Liver (tissue), 9 donors: ENCODE measurements around the gene TNFRSF8. TPM values are rescaled to one million over a fixed set of nuclear protein-coding genes. Genes with fewer than 3 reads are reported as not detected.

Experiments
- DNase-seq: peaks from one replicate; pipeline ENCODE4 v3.0.0-alpha.2; 2017; ENCODE audit warnings: low spot score
- H3K27ac ChIP-seq, 2 donors: one replicate each; pipeline ENCODE4 v1.7.0; 2013; ENCODE audit warnings: inconsistent platforms in 2 of 2, low read length in 2 of 2, control low read depth in 1 of 2, low read depth in 1 of 2, mild to moderate bottlenecking in 1 of 2
- H3K27me3 ChIP-seq, 4 donors: one replicate each; pipeline versions ENCODE4 v1.6.1 to v1.7.0; 2013; ENCODE audit warnings: low read length in 3 of 4, inconsistent platforms in 1 of 4, mild to moderate bottlenecking in 1 of 4, moderate library complexity in 1 of 4; ENCODE audit not compliant: control insufficient read depth in 4 of 4, insufficient read depth in 4 of 4
- H3K36me3 ChIP-seq, 4 donors: one replicate each; pipeline versions ENCODE4 v1.6.1 to v1.7.0; 2013; ENCODE audit warnings: low read length in 3 of 4, mild to moderate bottlenecking in 3 of 4, low read depth in 1 of 4, moderate library complexity in 1 of 4; ENCODE audit not compliant: control insufficient read depth in 4 of 4, insufficient read depth in 3 of 4
- H3K4me1 ChIP-seq, 4 donors: one replicate each; pipeline versions ENCODE4 v1.6.1 to v1.7.0; 2013; ENCODE audit warnings: low read length in 3 of 4, mild to moderate bottlenecking in 3 of 4, moderate library complexity in 1 of 4; ENCODE audit not compliant: control insufficient read depth in 4 of 4, insufficient read depth in 4 of 4
- H3K4me3 ChIP-seq, 3 donors: one replicate each; pipeline versions ENCODE4 v1.6.1 to v1.7.0; 2013; ENCODE audit warnings: low read length in 3 of 3, control low read depth in 1 of 3, low read depth in 1 of 3, mild to moderate bottlenecking in 1 of 3
- H3K9ac ChIP-seq, 2 donors: one replicate each; pipeline ENCODE4 v1.7.0; 2013; ENCODE audit warnings: low read length in 2 of 2, mild to moderate bottlenecking in 2 of 2, moderate library complexity in 2 of 2, control low read depth in 1 of 2, low read depth in 1 of 2
- H3K9me3 ChIP-seq, 4 donors: one replicate each; pipeline versions ENCODE4 v1.6.1 to v1.7.0; 2013; ENCODE audit warnings: low read length in 3 of 4; ENCODE audit not compliant: control insufficient read depth in 4 of 4
- EGR1 ChIP-seq, 2 donors: IDR thresholded peaks; 2 replicates each; pipeline ENCODE4 v1.6.1; 2016 to 2018; ENCODE audit warnings: antibody characterized with exemption in 2 of 2, low read depth in 2 of 2
- FOXA1 ChIP-seq: IDR thresholded peaks from 2 replicates; pipeline ENCODE4 v1.6.1; 2016; ENCODE audit warnings: antibody characterized with exemption
- GABPA ChIP-seq, 2 donors: IDR thresholded peaks in 1 of 2; conservative IDR thresholded peaks in 1 of 2; 2 replicates each; pipeline ENCODE4 v1.6.1; 2016; ENCODE audit warnings: antibody characterized with exemption in 2 of 2, mild to moderate bottlenecking in 1 of 2, moderate library complexity in 1 of 2
- HNF4A ChIP-seq, 2 donors: conservative IDR thresholded peaks; 2 replicates each; pipeline ENCODE4 v1.6.1; 2016; ENCODE audit warnings: antibody characterized with exemption in 2 of 2, mild to moderate bottlenecking in 2 of 2
- JUND ChIP-seq, 2 donors: IDR thresholded peaks; 2 replicates each; pipeline ENCODE4 v1.6.1; 2016; ENCODE audit warnings: antibody characterized with exemption in 2 of 2
- MAX ChIP-seq: IDR thresholded peaks from 2 replicates; pipeline ENCODE4 v1.6.1; 2016; ENCODE audit warnings: antibody characterized with exemption
- NR2F2 ChIP-seq: IDR thresholded peaks from 2 replicates; pipeline ENCODE4 v1.6.1; 2016; ENCODE audit warnings: antibody characterized with exemption
- RAD21 ChIP-seq, 2 donors: IDR thresholded peaks; 2 replicates each; pipeline ENCODE4 v1.6.1; 2016; ENCODE audit warnings: antibody characterized with exemption in 2 of 2, mild to moderate bottlenecking in 2 of 2
- RXRA ChIP-seq, 2 donors: IDR thresholded peaks; 2 replicates each; pipeline ENCODE4 v1.6.1; 2017 to 2018; ENCODE audit warnings: antibody characterized with exemption in 2 of 2, mild to moderate bottlenecking in 1 of 2
- SP1 ChIP-seq: IDR thresholded peaks from 2 replicates; pipeline ENCODE4 v1.6.1; 2018; ENCODE audit warnings: antibody characterized with exemption, mild to moderate bottlenecking
- YY1 ChIP-seq: IDR thresholded peaks from 2 replicates; pipeline ENCODE4 v1.6.1; 2016; ENCODE audit warnings: antibody characterized with exemption, mild to moderate bottlenecking
- ZBTB33 ChIP-seq: IDR thresholded peaks from 2 replicates; pipeline ENCODE4 v1.6.1; 2016; ENCODE audit warnings: antibody characterized with exemption
- WGBS: extraction: QIAGEN DNeasy Blood & Tissue Kit; methylation state at CpG from one replicate; pipeline ENCODE4 v1.1.7; 2013; 5-methylcytosine and 5-hydroxymethylcytosine counted together
- polyA plus RNA-seq, 2 donors: library from polyadenylated mRNA; stranded (reverse) in 1 of 2; unstranded in 1 of 2; fragments of 200-250 nt in 1 of 2; fragments of >200 nt in 1 of 2; fragmentation: Nextera tagmentation in 1 of 2; extraction: Ambion mirVana in 1 of 2; gene quantifications; one replicate each; pipeline versions ENCODE4 v1.2.1 to v1.2.3, GENCODE V29; 2013 to 2015
- total RNA-seq, 2 donors: library from RNA; depleted of rRNA; stranded (reverse); fragments of >200 nt; gene quantifications; one replicate each; pipeline ENCODE4 v1.2.3, GENCODE V29; 2014
- TF ChIP-seq, protein P1 (sequence below): IDR thresholded peaks from 2 replicates; pipeline ENCODE4 v1.6.1; 2016; ENCODE audit warnings: antibody characterized with exemption, mild to moderate bottlenecking
- TF ChIP-seq, protein P2 (sequence below): fragments of 150-350 bp; IDR thresholded peaks from 2 replicates; pipeline ENCODE4 v1.5.1; 2017; ENCODE audit warnings: improper control_type of control experiment, low read depth, low read length; ENCODE audit not compliant: missing input control
- TF ChIP-seq, protein P3 (sequence below): IDR thresholded peaks from 2 replicates; pipeline ENCODE4 v1.6.1; 2016; ENCODE audit warnings: antibody characterized with exemption
- donor health status: healthy.
- donor health status: healthy.
- donor health status: healthy.
- donor health status: healthy.
- donor health status: healthy.

TNFRSF8 gene
- total and polyA plus RNA-seq, 4 donors, result 0.08 to 0.19 (median 0.12) TPM

- TF ChIP-seq SP1 (peak; percentile 5), YY1 (peak; percentile 79), NR2F2 (peak; percentile 71), RXRA (IDR thresholded peaks at IDR 0.05) (peak; percentile 35 to 59), ZBTB33 (no peak), JUND (IDR thresholded peaks at IDR 0.05) (peak in 1 of 2 donors; percentile 7), MAX (peak; percentile 51), EGR1 (IDR thresholded peaks at IDR 0.05; ENCODE audit: low read depth in 2 of 2) (no peak), HNF4A (conservative IDR thresholded peaks at IDR 0.05) (peak; percentile 9 to 48)
- TF ChIP-seq, protein P1, sequence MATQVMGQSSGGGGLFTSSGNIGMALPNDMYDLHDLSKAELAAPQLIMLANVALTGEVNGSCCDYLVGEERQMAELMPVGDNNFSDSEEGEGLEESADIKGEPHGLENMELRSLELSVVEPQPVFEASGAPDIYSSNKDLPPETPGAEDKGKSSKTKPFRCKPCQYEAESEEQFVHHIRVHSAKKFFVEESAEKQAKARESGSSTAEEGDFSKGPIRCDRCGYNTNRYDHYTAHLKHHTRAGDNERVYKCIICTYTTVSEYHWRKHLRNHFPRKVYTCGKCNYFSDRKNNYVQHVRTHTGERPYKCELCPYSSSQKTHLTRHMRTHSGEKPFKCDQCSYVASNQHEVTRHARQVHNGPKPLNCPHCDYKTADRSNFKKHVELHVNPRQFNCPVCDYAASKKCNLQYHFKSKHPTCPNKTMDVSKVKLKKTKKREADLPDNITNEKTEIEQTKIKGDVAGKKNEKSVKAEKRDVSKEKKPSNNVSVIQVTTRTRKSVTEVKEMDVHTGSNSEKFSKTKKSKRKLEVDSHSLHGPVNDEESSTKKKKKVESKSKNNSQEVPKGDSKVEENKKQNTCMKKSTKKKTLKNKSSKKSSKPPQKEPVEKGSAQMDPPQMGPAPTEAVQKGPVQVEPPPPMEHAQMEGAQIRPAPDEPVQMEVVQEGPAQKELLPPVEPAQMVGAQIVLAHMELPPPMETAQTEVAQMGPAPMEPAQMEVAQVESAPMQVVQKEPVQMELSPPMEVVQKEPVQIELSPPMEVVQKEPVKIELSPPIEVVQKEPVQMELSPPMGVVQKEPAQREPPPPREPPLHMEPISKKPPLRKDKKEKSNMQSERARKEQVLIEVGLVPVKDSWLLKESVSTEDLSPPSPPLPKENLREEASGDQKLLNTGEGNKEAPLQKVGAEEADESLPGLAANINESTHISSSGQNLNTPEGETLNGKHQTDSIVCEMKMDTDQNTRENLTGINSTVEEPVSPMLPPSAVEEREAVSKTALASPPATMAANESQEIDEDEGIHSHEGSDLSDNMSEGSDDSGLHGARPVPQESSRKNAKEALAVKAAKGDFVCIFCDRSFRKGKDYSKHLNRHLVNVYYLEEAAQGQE, result peak; percentile 10
- TF ChIP-seq, protein P2, sequence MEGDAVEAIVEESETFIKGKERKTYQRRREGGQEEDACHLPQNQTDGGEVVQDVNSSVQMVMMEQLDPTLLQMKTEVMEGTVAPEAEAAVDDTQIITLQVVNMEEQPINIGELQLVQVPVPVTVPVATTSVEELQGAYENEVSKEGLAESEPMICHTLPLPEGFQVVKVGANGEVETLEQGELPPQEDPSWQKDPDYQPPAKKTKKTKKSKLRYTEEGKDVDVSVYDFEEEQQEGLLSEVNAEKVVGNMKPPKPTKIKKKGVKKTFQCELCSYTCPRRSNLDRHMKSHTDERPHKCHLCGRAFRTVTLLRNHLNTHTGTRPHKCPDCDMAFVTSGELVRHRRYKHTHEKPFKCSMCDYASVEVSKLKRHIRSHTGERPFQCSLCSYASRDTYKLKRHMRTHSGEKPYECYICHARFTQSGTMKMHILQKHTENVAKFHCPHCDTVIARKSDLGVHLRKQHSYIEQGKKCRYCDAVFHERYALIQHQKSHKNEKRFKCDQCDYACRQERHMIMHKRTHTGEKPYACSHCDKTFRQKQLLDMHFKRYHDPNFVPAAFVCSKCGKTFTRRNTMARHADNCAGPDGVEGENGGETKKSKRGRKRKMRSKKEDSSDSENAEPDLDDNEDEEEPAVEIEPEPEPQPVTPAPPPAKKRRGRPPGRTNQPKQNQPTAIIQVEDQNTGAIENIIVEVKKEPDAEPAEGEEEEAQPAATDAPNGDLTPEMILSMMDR, result no peak
- Histone ChIP-seq H3K4me1 (peaks cover 6 to 28% (median 10%) of the 10 kb centered on the region in 4 donors), H3K27ac (peak overlapping the region; percentile 87 to 92), H3K9me3 (no peaks in the 10 kb centered on the region), H3K4me3 (no peak overlapping the region), H3K27me3 (no peaks in the 10 kb centered on the region), H3K9ac (peak overlapping the region; percentile 57 to 60), H3K36me3 (no peaks in the 10 kb centered on the region)
- DNase-seq, result no peak
- WGBS, result 52% methylated on average over 8 of the region's 8 CpGs
Measured at GRCh38 chr1:12147201-12147701, 84.1 kb downstream of the TNFRSF8 start.

DNA sequence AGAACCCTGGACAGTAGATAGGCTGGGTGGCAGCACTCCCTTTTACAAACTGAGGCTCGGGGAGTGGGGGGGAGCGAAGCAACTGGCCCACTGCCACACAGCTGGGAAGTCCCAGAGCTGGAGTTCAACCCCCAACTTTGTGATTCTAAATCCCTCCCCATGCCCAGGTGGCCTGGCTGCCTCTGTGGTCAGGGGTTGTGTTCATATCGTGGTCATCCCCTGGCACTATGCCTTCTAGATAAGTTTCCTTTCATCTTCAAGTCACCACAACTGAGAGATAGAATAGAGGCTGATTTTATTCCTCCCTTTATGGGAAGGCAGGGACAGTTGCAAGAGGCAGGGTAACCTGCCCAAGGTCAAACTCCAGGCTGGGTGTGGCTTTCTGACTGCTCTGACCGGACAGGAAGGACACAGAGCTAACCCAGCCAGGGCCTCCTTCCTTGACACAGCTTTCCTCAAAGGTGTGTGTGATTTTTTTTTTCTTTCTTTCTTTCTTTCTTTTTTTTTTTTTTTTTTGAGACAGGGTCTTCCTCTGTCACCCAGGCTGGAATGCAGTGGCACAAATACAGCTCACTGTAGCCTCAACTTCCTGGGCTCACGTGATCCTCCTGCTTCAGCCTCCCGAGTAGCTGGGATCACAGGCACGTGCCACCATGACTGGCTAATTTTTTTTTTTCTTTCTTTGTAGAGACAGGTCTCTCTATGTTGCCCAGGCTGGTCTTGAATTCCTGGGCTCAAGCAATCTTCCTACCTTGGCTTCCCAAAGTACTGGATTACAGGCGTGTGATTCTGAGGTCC, 85.3 kb downstream of the TNFRSF8 start:
- no peaks in the 10 kb centered on the region for H3K36me3 ChIP-seq
- H3K9ac ChIP-seq, result peak overlapping the region; percentile 15 to 58
- H3K4me3 ChIP-seq, result no peak overlapping the region
- H3K9me3 ChIP-seq, result no peaks in the 10 kb centered on the region
- peaks cover 6 to 28% (median 10%) of the 10 kb centered on the region in 4 donors for H3K4me1 ChIP-seq
- WGBS, result 59% methylated on average over 8 of the region's 8 CpGs
- no peak for DNase-seq
- no peaks in the 10 kb centered on the region for H3K27me3 ChIP-seq
- H3K27ac ChIP-seq, result peak overlapping the region; percentile 87 to 92
- TF ChIP-seq, protein P2, result no peak
- TF ChIP-seq JUND (IDR thresholded peaks at IDR 0.05) (peak in 1 of 2 donors; percentile 40), GABPA (IDR thresholded peaks at IDR 0.05 in 1 of 2, conservative IDR thresholded peaks at IDR 0.05 in 1 of 2) (peak in 1 of 2 donors; percentile 36), RAD21 (IDR thresholded peaks at IDR 0.05) (peak in 1 of 2 donors; percentile 48), NR2F2 (no peak), SP1 (peak; percentile 76), FOXA1 (no peak), HNF4A (conservative IDR thresholded peaks at IDR 0.05) (peak; percentile 82 to 86), RXRA (IDR thresholded peaks at IDR 0.05) (peak; percentile 77 to 80)
- TF ChIP-seq, protein P1, result peak; percentile 73
- TF ChIP-seq, protein P3, sequence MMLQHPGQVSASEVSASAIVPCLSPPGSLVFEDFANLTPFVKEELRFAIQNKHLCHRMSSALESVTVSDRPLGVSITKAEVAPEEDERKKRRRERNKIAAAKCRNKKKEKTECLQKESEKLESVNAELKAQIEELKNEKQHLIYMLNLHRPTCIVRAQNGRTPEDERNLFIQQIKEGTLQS, result no peak
